ENCODE results near the gene DNAL4. TPM values are rescaled to one million over a fixed set of nuclear protein-coding genes. Genes with fewer than 3 reads are reported as not detected.

Gene DNAL4
- total RNA-seq, 1 donor from 2014 or later = 32.6 TPM

- TF ChIP-seq CTCF (IDR thresholded peaks at IDR 0.05; ENCODE audit: insufficient read depth, low read length, severe bottlenecking) = no peak
- no peak for DNase-seq (ENCODE audit: low read depth)
- no peak overlapping the region for H3K4me3 ChIP-seq (ENCODE audit: low read depth, low read length)
- H3K36me3 ChIP-seq (ENCODE audit: control insufficient read depth, insufficient read depth, low read length) = no peaks in the 10 kb centered on the region
- FAIRE-seq = no peak
- H3K27me3 ChIP-seq (ENCODE audit: control insufficient read depth, insufficient read depth, low read length) = no peaks in the 10 kb centered on the region
These were observed 32.9 kb upstream of the DNAL4 start for GRCh38 chr22:38826801-38827200.

DNA sequence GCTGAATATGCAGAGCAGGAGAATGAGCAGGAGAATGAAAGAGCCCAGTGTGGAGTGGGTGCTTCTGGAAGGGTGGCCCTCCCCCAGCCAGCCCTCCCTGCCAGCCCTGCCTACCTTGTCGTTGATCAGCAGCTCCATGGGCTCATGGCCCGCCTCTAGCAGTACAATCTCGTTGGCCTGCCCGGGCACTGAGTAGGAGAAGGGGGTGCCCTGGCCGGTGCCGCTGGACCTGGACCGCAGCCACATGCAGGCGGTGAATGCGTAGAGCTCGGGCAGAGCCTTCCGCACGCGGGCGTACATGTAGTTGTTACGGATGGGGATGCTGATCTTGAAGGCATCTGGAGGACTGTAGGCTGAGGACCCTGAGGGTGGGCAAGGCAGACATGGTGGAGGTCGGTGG lies 32.4 kb upstream of the DNAL4 start:
- no peak for TF ChIP-seq CTCF (IDR thresholded peaks at IDR 0.05; ENCODE audit: insufficient read depth, low read length, severe bottlenecking)
- DNase-seq (ENCODE audit: low read depth) (no peak), FAIRE-seq (no peak)
- Histone ChIP-seq H3K27me3 (ENCODE audit: control insufficient read depth, insufficient read depth, low read length) (no peaks in the 10 kb centered on the region), H3K36me3 (ENCODE audit: control insufficient read depth, insufficient read depth, low read length) (no peaks in the 10 kb centered on the region), H3K4me3 (ENCODE audit: low read depth, low read length) (no peak overlapping the region)

- no peak overlapping the region for H3K4me3 ChIP-seq (ENCODE audit: low read depth, low read length)
- DNase-seq (ENCODE audit: low read depth) (peak; percentile 44), FAIRE-seq (no peak)
- TF ChIP-seq CTCF (IDR thresholded peaks at IDR 0.05; ENCODE audit: insufficient read depth, low read length, severe bottlenecking) = peak; percentile 53
- no peaks in the 10 kb centered on the region for H3K36me3 ChIP-seq (ENCODE audit: control insufficient read depth, insufficient read depth, low read length)
- peaks cover under 1% of the 10 kb centered on the region for H3K27me3 ChIP-seq (ENCODE audit: control insufficient read depth, insufficient read depth, low read length)
These were observed 30.6 kb upstream of the DNAL4 start for GRCh38 chr22:38824585-38824984.

DNA sequence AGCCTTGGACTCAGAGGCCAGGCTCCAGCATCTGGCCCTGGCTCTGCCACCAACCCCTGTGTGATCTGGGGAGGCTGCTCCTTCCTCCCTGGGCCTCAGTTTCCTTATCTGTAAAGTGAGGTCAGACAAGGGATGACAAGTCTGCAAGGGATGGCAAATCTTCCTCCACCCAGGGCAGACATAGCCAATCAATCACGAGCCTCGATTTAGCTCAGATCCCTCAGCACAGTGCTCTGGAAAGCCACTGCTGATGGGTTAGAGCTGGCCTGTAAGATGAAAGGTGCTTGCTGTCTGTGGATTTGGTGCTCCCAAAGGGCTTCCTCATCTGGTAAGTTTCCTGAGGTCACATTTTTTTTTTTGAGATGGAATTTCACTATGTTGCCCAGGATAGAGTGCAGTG lies 29.7 kb upstream of the DNAL4 start:
- no peaks in the 10 kb centered on the region for H3K36me3 ChIP-seq (ENCODE audit: control insufficient read depth, insufficient read depth, low read length)
- no peak overlapping the region for H3K4me3 ChIP-seq (ENCODE audit: low read depth, low read length)
- peak; percentile 13 for FAIRE-seq
- TF ChIP-seq CTCF (IDR thresholded peaks at IDR 0.05; ENCODE audit: insufficient read depth, low read length, severe bottlenecking) = no peak
- no peak for DNase-seq (ENCODE audit: low read depth)
- peaks cover 2% of the 10 kb centered on the region for H3K27me3 ChIP-seq (ENCODE audit: control insufficient read depth, insufficient read depth, low read length)

- peaks cover 2% of the 10 kb centered on the region for H3K27me3 ChIP-seq (ENCODE audit: control insufficient read depth, insufficient read depth, low read length)
- no peaks in the 10 kb centered on the region for H3K36me3 ChIP-seq (ENCODE audit: control insufficient read depth, insufficient read depth, low read length)
- DNase-seq (ENCODE audit: low read depth) (no peak), FAIRE-seq (no peak)
- H3K4me3 ChIP-seq (ENCODE audit: low read depth, low read length) = no peak overlapping the region
- no peak for TF ChIP-seq CTCF (IDR thresholded peaks at IDR 0.05; ENCODE audit: insufficient read depth, low read length, severe bottlenecking)
These were observed 29.1 kb upstream of the DNAL4 start for GRCh38 chr22:38823076-38823475.

GRCh38 chr22:38820020-38820419 lies 26.1 kb upstream of the DNAL4 start:
- FAIRE-seq (no peak), DNase-seq (ENCODE audit: low read depth) (no peak)
- TF ChIP-seq CTCF (IDR thresholded peaks at IDR 0.05; ENCODE audit: insufficient read depth, low read length, severe bottlenecking) = no peak

More at GRCh38 chr22:38820020-38820419, 26.1 kb upstream of the DNAL4 start:
- H3K36me3 ChIP-seq (ENCODE audit: control insufficient read depth, insufficient read depth, low read length) = no peaks in the 10 kb centered on the region
- no peak overlapping the region for H3K4me3 ChIP-seq (ENCODE audit: low read depth, low read length)
- peaks cover 2% of the 10 kb centered on the region for H3K27me3 ChIP-seq (ENCODE audit: control insufficient read depth, insufficient read depth, low read length)

Data from bronchial epithelial cell (primary cell).